Small intestine (tissue), 7 donors: Measurements from ENCODE around the gene AGBL3. TPM values are rescaled to one million over a fixed set of nuclear protein-coding genes. Genes with fewer than 3 reads are reported as not detected.

ENCODE experiments used
- DNase-seq, 2 donors: peaks; one replicate each; pipeline versions ENCODE4 v3.0.0 to v3.0.0-alpha.2; 2013
- FAIRE-seq: peaks from 2 replicates; lab custom pipeline; 2012; peaks lifted over from hg19 to GRCh38; lab: Jason Lieb, UNC
- H3K27ac ChIP-seq, 3 donors: one replicate each; pipeline ENCODE4 v1.5.1; 2013; ENCODE audit warnings: low read length in 2 of 3, mild to moderate bottlenecking in 2 of 3, control low read depth in 1 of 3, inconsistent platforms in 1 of 3, low read depth in 1 of 3, moderate library complexity in 1 of 3
- H3K27me3 ChIP-seq, 3 donors: one replicate each; pipeline ENCODE4 v1.6.1; 2013; ENCODE audit warnings: low read length in 3 of 3, inconsistent platforms in 1 of 3; ENCODE audit not compliant: control insufficient read depth in 3 of 3, insufficient read depth in 3 of 3
- H3K36me3 ChIP-seq, 3 donors: one replicate each; pipeline ENCODE4 v1.6.1; 2013; ENCODE audit warnings: low read length in 3 of 3, inconsistent platforms in 1 of 3, low read depth in 1 of 3, mild to moderate bottlenecking in 1 of 3, moderate library complexity in 1 of 3; ENCODE audit not compliant: control insufficient read depth in 3 of 3, insufficient read depth in 2 of 3
- H3K4me1 ChIP-seq, 3 donors: one replicate each; pipeline ENCODE4 v1.6.1; 2013; ENCODE audit warnings: low read length in 2 of 3, inconsistent platforms in 1 of 3, low read depth in 1 of 3, mild to moderate bottlenecking in 1 of 3, moderate library complexity in 1 of 3; ENCODE audit not compliant: control insufficient read depth in 3 of 3, insufficient read depth in 2 of 3
- H3K4me3 ChIP-seq, 3 donors: one replicate each; pipeline ENCODE4 v1.5.1; 2013; ENCODE audit warnings: low read length in 3 of 3, control low read depth in 1 of 3, inconsistent platforms in 1 of 3, low read depth in 1 of 3, mild to moderate bottlenecking in 1 of 3, moderate library complexity in 1 of 3
- H3K9me3 ChIP-seq, 2 donors: one replicate each; pipeline ENCODE4 v1.6.1; 2013; ENCODE audit warnings: low read depth in 1 of 2, low read length in 1 of 2; ENCODE audit not compliant: control insufficient read depth in 2 of 2, insufficient read depth in 1 of 2
- WGBS, 3 donors: extraction: QIAGEN DNeasy Blood & Tissue Kit; methylation state at CpG; one replicate each; pipeline ENCODE4 v1.1.7; 2013; 5-methylcytosine and 5-hydroxymethylcytosine counted together
- polyA plus RNA-seq, 4 donors: library from polyadenylated mRNA; stranded (reverse) in 3 of 4; unstranded in 1 of 4; fragments of 200-250 nt in 3 of 4; fragments of 120-200 nt in 1 of 4; gene quantifications; one replicate each; pipeline versions ENCODE4 v1.2.1 to v1.2.3, GENCODE V29; 2013
- donor health status: healthy with polysubstance abuse.
- donor health status: control.
- donor health status: control.
- donor health status: Bipolar disorder and iron deficiency.
- donor health status: healthy.

AGBL3 gene
- polyA plus RNA-seq, 4 donors = 0.27 to 3.8 (median 0.88) TPM

DNA sequence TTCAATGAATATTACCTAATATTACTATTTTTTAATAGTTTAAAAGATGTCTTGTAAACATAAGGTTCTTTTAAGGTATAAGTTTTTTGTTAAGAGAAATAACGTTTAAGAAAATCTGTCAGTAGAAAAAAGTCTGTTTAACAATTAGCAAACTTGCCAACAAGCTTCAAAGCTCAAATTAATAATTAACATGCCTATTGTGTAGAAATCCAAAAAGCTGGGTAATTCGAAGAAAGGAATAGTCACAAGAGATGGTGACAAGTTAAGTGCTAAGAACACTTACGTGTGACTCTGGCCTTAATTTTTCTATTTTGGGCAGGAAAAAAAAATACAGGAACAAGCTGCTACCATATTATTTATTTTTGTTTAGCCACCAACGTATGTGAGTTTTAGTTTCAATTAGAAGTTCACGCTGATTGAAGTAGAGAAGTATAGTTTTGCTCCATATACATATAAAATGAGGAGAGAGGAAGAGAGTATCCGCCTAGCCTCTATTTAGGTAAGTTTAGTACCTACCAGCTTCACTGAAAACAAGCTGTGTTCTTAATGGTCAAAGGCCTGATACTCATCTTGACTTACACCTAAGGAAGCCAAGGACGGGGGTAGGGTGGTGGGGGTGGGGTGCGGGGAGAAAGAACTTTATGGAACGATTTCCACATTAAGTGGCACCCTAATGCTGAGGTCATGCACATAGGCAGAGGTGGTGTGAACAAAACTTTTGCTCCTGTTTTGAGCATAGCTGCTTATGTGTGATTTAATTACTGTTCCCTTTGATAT, 43.4 kb upstream of the AGBL3 start:
- WGBS, 3 donors = 12 to 53% (median 26%) methylated on average over 9 of the region's 9 CpGs
- H3K4me1 ChIP-seq = peaks cover 0 to 21% (median 0%) of the 10 kb centered on the region in 3 donors
- peak overlapping the region in 2 of 3 donors; percentile 11 to 27 for H3K27ac ChIP-seq
- DNase-seq = peak in 1 of 2 donors; percentile 52
- H3K9me3 ChIP-seq = no peaks in the 10 kb centered on the region
- no peaks in the 10 kb centered on the region for H3K27me3 ChIP-seq
- peak overlapping the region in 1 of 3 donors; percentile 15 for H3K4me3 ChIP-seq
- H3K36me3 ChIP-seq = peaks cover 0 to 6% (median 0%) of the 10 kb centered on the region in 3 donors
- peak; percentile 47 for FAIRE-seq

GRCh38 chr7:134943785-134944400, 42.4 kb upstream of the AGBL3 start:
- H3K9me3 ChIP-seq = no peaks in the 10 kb centered on the region
- WGBS, 3 donors = 17 to 41% (median 31%) methylated on average over 3 of the region's 3 CpGs
- FAIRE-seq (no peak), DNase-seq (peak; percentile 49 to 59)
- no peak overlapping the region for H3K27ac ChIP-seq
- no peak overlapping the region for H3K4me3 ChIP-seq
- H3K27me3 ChIP-seq = no peaks in the 10 kb centered on the region
- H3K4me1 ChIP-seq = peaks cover 0 to 21% (median 0%) of the 10 kb centered on the region in 3 donors
- H3K36me3 ChIP-seq = peaks cover 0 to 6% (median 0%) of the 10 kb centered on the region in 3 donors

- Histone ChIP-seq H3K4me3 (no peak overlapping the region), H3K27me3 (no peaks in the 10 kb centered on the region), H3K27ac (peak overlapping the region in 2 of 3 donors; percentile 74 to 77), H3K9me3 (no peaks in the 10 kb centered on the region), H3K36me3 (peaks cover 0 to 11% (median 0%) of the 10 kb centered on the region in 3 donors), H3K4me1 (peaks cover 0 to 21% (median 0%) of the 10 kb centered on the region in 3 donors)
- 18 to 64% (median 32%) methylated on average over 3 of the region's 3 CpGs for WGBS, 3 donors
- FAIRE-seq (no peak), DNase-seq (peak; percentile 67 to 79)
Measured at GRCh38 chr7:134945691-134946090, 40.6 kb upstream of the AGBL3 start.

DNA sequence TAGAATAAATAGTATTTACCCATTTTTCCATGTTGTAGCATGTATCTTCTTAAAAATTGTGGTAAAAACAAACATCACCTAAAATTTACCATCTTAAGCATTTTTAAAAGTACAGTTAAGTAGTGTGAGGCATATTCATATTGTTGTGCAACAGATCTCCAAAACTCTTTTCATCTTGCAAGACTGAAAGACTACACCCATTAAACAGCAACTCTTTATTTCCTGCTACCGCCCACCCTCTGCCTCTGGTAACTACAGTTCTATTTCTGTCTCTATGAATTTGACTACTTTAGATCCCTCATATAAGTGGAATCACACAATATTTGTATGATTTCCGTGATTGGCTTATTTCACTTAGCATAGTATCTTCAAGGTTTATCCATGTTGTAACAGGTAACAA, 40.0 kb upstream of the AGBL3 start:
- H3K36me3 ChIP-seq = peaks cover 0 to 11% (median 0%) of the 10 kb centered on the region in 3 donors
- no peaks in the 10 kb centered on the region for H3K27me3 ChIP-seq
- WGBS, 3 donors = 57 to 80% (median 68%) methylated on average over 2 of the region's 2 CpGs
- H3K4me3 ChIP-seq = no peak overlapping the region
- H3K4me1 ChIP-seq = peaks cover 0 to 21% (median 0%) of the 10 kb centered on the region in 3 donors
- H3K27ac ChIP-seq = peak overlapping the region in 1 of 3 donors; percentile 77
- FAIRE-seq = no peak
- H3K9me3 ChIP-seq = no peaks in the 10 kb centered on the region
- DNase-seq = no peak

DNA sequence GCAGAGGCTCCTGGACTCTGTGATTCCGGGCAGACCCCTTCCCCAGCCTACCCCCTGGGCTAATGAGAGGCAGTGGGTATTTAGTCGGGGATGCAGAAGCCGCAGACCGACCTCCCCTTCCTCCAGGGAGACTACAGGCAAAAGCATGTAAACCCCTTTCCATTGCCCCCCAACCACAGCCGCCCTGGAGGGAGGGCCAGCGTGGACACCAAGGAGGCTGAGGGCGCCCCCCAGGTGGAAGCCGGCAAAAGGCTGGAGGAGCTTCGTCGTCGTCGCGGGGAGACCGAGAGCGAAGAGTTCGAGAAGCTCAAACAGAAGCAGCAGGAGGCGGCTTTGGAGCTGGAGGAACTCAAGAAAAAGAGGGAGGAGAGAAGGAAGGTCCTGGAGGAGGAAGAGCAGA, 39.0 kb upstream of the AGBL3 start:
- 95 to 97% (median 96%) methylated on average over 17 of the region's 17 CpGs for WGBS, 3 donors
- no peaks in the 10 kb centered on the region for H3K27me3 ChIP-seq
- no peak for FAIRE-seq
- no peak overlapping the region for H3K4me3 ChIP-seq
- peaks cover 0 to 11% (median 0%) of the 10 kb centered on the region in 3 donors for H3K36me3 ChIP-seq
- H3K27ac ChIP-seq = no peak overlapping the region
- no peaks in the 10 kb centered on the region for H3K9me3 ChIP-seq
- H3K4me1 ChIP-seq = peaks cover 0 to 12% (median 0%) of the 10 kb centered on the region in 3 donors
- DNase-seq = no peak

DNA sequence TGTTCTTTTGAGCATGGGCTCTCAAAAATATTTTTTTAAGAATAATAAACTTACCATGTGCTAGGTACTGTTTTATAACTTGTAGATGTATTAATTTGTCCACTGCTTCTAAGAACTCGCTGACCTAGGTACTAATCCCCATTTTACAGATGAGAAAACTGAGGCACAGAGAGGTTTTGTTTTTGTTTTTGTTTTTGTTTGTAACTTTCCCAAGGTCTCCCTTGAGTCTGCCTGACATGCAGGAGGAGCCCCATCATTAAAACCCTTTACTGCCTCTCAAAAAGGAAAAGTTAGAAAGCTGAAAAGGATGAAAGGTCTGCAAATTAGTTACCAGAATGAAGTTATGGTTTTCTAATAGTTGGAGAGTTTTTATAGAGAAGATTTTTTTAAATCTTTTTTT, 38.5 kb upstream of the AGBL3 start:
- H3K4me1 ChIP-seq = peaks cover 0 to 8% (median 0%) of the 10 kb centered on the region in 3 donors
- no peak overlapping the region for H3K27ac ChIP-seq
- H3K27me3 ChIP-seq = no peaks in the 10 kb centered on the region
- no peak for FAIRE-seq
- WGBS, 3 donors = 93 to 94% (median 93%) methylated on average over 1 of the region's 1 CpG
- H3K4me3 ChIP-seq = no peak overlapping the region
- peaks cover 0 to 11% (median 0%) of the 10 kb centered on the region in 3 donors for H3K36me3 ChIP-seq
- H3K9me3 ChIP-seq = no peaks in the 10 kb centered on the region
- DNase-seq = no peak

DNA sequence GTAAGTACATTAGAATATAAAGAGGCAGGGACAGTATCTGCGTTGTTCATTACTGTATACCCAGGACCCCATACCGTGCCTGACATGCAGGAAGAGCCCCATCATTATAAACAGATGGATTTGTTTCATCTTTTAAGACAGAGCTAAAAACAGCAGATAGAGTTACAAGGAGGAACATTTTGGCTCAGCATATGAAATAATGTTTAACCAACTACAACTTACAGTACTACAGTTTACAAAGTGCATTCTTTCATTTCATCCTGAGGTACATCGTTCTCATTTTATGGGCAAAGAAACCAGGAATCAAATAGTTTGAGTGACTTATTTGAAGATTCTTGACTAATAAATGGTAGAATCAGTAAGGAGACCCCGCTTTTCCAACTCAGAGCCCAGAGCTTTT, 38.1 kb upstream of the AGBL3 start:
- DNase-seq = no peak
- peaks cover 0 to 4% (median 0%) of the 10 kb centered on the region in 3 donors for H3K4me1 ChIP-seq
- no peak overlapping the region for H3K27ac ChIP-seq
- H3K4me3 ChIP-seq = no peak overlapping the region
- FAIRE-seq = no peak
- WGBS, 3 donors = 83 to 86% (median 84%) methylated on average over 4 of the region's 4 CpGs
- H3K36me3 ChIP-seq = peaks cover 0 to 11% (median 0%) of the 10 kb centered on the region in 3 donors
- no peaks in the 10 kb centered on the region for H3K9me3 ChIP-seq
- no peaks in the 10 kb centered on the region for H3K27me3 ChIP-seq

GRCh38 chr7:134948736-134949135, 37.6 kb upstream of the AGBL3 start:
- WGBS, 3 donors = 29 to 67% (median 47%) methylated on average over 1 of the region's 1 CpG
- Histone ChIP-seq H3K4me1 (peaks cover 0 to 4% (median 0%) of the 10 kb centered on the region in 3 donors), H3K36me3 (peaks cover 0 to 11% (median 0%) of the 10 kb centered on the region in 3 donors), H3K27ac (no peak overlapping the region), H3K27me3 (no peaks in the 10 kb centered on the region), H3K9me3 (no peaks in the 10 kb centered on the region), H3K4me3 (no peak overlapping the region)
- no peak for DNase-seq
- no peak for FAIRE-seq
